Neural cell (in vitro differentiated cells): ENCODE measurements around the gene GTF2I. TPM values are rescaled to one million over a fixed set of nuclear protein-coding genes. Genes with fewer than 3 reads are reported as not detected.

Source experiments
- H2AFZ ChIP-seq: fragments of 200-600, 300-800 bp; sonication (generic), shearing (Covaris generic); 2 replicates; pipeline ENCODE4 v1.6.0; 2014; ENCODE audit warnings: low read depth, mild to moderate bottlenecking, antibody characterized with exemption, low read length, moderate library complexity
- H3F3A ChIP-seq: fragments of 200-600 bp; shearing (Covaris generic); 2 replicates; pipeline ENCODE4 v1.6.1; 2016; ENCODE audit warnings: mild to moderate bottlenecking, moderate library complexity, mixed read lengths, antibody characterized with exemption, low read length; ENCODE audit not compliant: insufficient read depth, poor library complexity, severe bottlenecking
- H3K27ac ChIP-seq: fragments of 200-600, 300-800 bp; sonication (generic), shearing (Covaris generic); 2 replicates; pipeline ENCODE4 v1.5.1; 2014; ENCODE audit warnings: mild to moderate bottlenecking, low read length, moderate library complexity
- H3K27me3 ChIP-seq: fragments of 300-800, 200-600 bp; sonication (generic), shearing (Covaris generic); 2 replicates; pipeline ENCODE4 v1.6.0; 2014; ENCODE audit warnings: mild to moderate bottlenecking, low read depth, low read length, moderate library complexity; ENCODE audit not compliant: insufficient read depth
- H3K36me3 ChIP-seq: fragments of 300-800, 200-600 bp; sonication (generic), shearing (Covaris generic); 2 replicates; pipeline ENCODE4 v1.5.1; 2014; ENCODE audit warnings: mild to moderate bottlenecking, antibody characterized with exemption, low read length, moderate library complexity; ENCODE audit not compliant: insufficient read depth
- H3K4me2 ChIP-seq: fragments of 300-800, 200-600 bp; sonication (generic), shearing (Covaris generic); 2 replicates; pipeline ENCODE4 v1.6.0; 2014; ENCODE audit warnings: mild to moderate bottlenecking, low read length
- H3K4me3 ChIP-seq: fragments of 300-800, 200-600 bp; sonication (generic), shearing (Covaris generic); 2 replicates; pipeline ENCODE4 v1.5.1; 2014; ENCODE audit warnings: mild to moderate bottlenecking, low read length, moderate library complexity
- H3K79me2 ChIP-seq: fragments of 200-600 bp; shearing (Covaris generic); replicated peaks from 2 replicates; pipeline ENCODE4 v1.6.0; 2014; ENCODE audit warnings: mild to moderate bottlenecking, low read length, moderate library complexity; ENCODE audit not compliant: insufficient read depth
- H3K9ac ChIP-seq: fragments of 300-800, 200-600 bp; sonication (generic), shearing (Covaris generic); 2 replicates; pipeline ENCODE4 v1.6.1; 2016; ENCODE audit warnings: mild to moderate bottlenecking, low read length, mixed read lengths
- H3K9me2 ChIP-seq: fragments of 200-600 bp; shearing (Covaris generic); 2 replicates; pipeline ENCODE4 v1.6.1; 2016; ENCODE audit warnings: mild to moderate bottlenecking, low read length, mixed read lengths; ENCODE audit not compliant: insufficient read depth
- H3K9me3 ChIP-seq: fragments of 200-600, 300-800 bp; sonication (generic), shearing (Covaris generic); 2 replicates; pipeline ENCODE4 v1.6.1; 2016; ENCODE audit warnings: mild to moderate bottlenecking, mixed run types, low read length, moderate library complexity, mixed read lengths
- H4K20me1 ChIP-seq: fragments of 200-600 bp; shearing (Covaris generic); 2 replicates; pipeline ENCODE4 v1.6.1; 2016; ENCODE audit warnings: mild to moderate bottlenecking, mixed run types; ENCODE audit not compliant: insufficient read depth
- EP300 ChIP-seq: fragments of 450-650 bp; conservative IDR thresholded peaks from 2 replicates; pipeline ENCODE4 v1.6.1; 2014; ENCODE audit warnings: antibody characterized with exemption, mild to moderate bottlenecking, moderate library complexity; ENCODE audit not compliant: poor library complexity, severe bottlenecking
- EZH2 ChIP-seq: fragments of 200-600, 300-800 bp; shearing (Covaris generic), sonication (generic); IDR thresholded peaks from 2 replicates; pipeline ENCODE4 v1.6.1; 2014; ENCODE audit warnings: antibody characterized with exemption, low read length, borderline replicate concordance, mild to moderate bottlenecking; ENCODE audit not compliant: insufficient read depth, poor library complexity, severe bottlenecking
- MXI1 ChIP-seq: fragments of 450-650 bp; conservative IDR thresholded peaks from 2 replicates; pipeline ENCODE4 v1.6.1; 2014; ENCODE audit warnings: antibody characterized with exemption, mild to moderate bottlenecking; ENCODE audit not compliant: poor library complexity, severe bottlenecking
- POLR2AphosphoS5 ChIP-seq: IDR thresholded peaks from 2 replicates; pipeline ENCODE4 v1.6.1; 2012
- RAD21 ChIP-seq: fragments of 450-650 bp; conservative IDR thresholded peaks from 2 replicates; pipeline ENCODE4 v1.6.1; 2014; ENCODE audit warnings: antibody characterized with exemption, mild to moderate bottlenecking, moderate library complexity
- SMC3 ChIP-seq: fragments of 450-650 bp; conservative IDR thresholded peaks from 2 replicates; pipeline ENCODE4 v1.6.1; 2014; ENCODE audit warnings: antibody characterized with exemption, mild to moderate bottlenecking, moderate library complexity; ENCODE audit not compliant: poor library complexity
- TAF1 ChIP-seq: IDR thresholded peaks from 2 replicates; pipeline ENCODE4 v1.6.1; 2012; ENCODE audit warnings: low read depth
- polyA plus RNA-seq: library from polyadenylated mRNA; depleted of rRNA; stranded (reverse); fragments of >200 nt; gene quantifications from 2 replicates; pipeline ENCODE4 v1.2.3, GENCODE V29; 2014
- TF ChIP-seq, protein P1 (sequence below): fragments of 450-650 bp; IDR thresholded peaks from 2 replicates; pipeline ENCODE4 v1.5.1; 2014; ENCODE audit warnings: antibody characterized with exemption, mild to moderate bottlenecking, moderate library complexity; ENCODE audit not compliant: poor library complexity, severe bottlenecking
- TF ChIP-seq, protein P2 (sequence below): IDR thresholded peaks from 2 replicates; pipeline ENCODE4 v1.6.1; 2012; ENCODE audit warnings: borderline replicate concordance

Gene GTF2I
- polyA plus RNA-seq, 1 donor from 2014 or later = 274 TPM

DNA sequence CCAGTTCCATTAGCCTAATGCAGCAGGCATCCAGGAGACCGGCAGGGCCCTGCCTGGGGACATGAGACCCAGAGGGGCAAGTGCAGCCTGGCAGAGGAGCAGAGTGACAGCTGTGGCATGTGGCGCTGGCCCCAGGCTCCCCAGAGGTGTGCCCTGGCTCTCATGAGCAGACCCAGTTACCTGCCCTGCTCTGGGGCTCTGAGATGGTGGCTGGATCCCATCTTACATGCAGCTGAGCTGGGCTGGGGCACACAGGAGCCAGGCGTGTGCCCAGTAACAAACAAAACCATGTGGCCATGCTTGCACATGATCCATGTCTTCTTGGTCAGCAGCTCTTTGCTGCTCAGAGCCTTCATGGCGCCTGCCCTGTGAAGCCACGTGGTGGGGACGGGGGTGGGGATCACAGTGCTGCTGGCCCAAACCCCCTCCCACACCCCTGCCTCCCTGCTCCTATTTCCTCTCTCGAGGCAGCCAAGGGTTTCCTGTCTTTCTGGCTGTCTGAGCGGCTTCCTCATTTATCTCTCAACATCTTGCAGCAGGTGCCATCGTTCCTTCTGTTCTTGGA, 40.3 kb upstream of the GTF2I start:
- H3K9me3 ChIP-seq = no peaks in the 10 kb centered on the region
- no peaks in the 10 kb centered on the region for H3F3A ChIP-seq
- H3K9ac ChIP-seq = no peak overlapping the region
- H3K36me3 ChIP-seq = no peaks in the 10 kb centered on the region
- no peak overlapping the region for H2AFZ ChIP-seq
- H3K4me3 ChIP-seq = no peak overlapping the region
- H4K20me1 ChIP-seq = no peaks in the 10 kb centered on the region
- no peak overlapping the region for H3K27ac ChIP-seq
- TF ChIP-seq MXI1 (no peak), SMC3 (no peak), POLR2AphosphoS5 (no peak), RAD21 (no peak), EZH2 (no peak), EP300 (no peak), TAF1 (no peak)
- TF ChIP-seq, protein P1, sequence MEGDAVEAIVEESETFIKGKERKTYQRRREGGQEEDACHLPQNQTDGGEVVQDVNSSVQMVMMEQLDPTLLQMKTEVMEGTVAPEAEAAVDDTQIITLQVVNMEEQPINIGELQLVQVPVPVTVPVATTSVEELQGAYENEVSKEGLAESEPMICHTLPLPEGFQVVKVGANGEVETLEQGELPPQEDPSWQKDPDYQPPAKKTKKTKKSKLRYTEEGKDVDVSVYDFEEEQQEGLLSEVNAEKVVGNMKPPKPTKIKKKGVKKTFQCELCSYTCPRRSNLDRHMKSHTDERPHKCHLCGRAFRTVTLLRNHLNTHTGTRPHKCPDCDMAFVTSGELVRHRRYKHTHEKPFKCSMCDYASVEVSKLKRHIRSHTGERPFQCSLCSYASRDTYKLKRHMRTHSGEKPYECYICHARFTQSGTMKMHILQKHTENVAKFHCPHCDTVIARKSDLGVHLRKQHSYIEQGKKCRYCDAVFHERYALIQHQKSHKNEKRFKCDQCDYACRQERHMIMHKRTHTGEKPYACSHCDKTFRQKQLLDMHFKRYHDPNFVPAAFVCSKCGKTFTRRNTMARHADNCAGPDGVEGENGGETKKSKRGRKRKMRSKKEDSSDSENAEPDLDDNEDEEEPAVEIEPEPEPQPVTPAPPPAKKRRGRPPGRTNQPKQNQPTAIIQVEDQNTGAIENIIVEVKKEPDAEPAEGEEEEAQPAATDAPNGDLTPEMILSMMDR = no peak
- TF ChIP-seq, protein P2, sequence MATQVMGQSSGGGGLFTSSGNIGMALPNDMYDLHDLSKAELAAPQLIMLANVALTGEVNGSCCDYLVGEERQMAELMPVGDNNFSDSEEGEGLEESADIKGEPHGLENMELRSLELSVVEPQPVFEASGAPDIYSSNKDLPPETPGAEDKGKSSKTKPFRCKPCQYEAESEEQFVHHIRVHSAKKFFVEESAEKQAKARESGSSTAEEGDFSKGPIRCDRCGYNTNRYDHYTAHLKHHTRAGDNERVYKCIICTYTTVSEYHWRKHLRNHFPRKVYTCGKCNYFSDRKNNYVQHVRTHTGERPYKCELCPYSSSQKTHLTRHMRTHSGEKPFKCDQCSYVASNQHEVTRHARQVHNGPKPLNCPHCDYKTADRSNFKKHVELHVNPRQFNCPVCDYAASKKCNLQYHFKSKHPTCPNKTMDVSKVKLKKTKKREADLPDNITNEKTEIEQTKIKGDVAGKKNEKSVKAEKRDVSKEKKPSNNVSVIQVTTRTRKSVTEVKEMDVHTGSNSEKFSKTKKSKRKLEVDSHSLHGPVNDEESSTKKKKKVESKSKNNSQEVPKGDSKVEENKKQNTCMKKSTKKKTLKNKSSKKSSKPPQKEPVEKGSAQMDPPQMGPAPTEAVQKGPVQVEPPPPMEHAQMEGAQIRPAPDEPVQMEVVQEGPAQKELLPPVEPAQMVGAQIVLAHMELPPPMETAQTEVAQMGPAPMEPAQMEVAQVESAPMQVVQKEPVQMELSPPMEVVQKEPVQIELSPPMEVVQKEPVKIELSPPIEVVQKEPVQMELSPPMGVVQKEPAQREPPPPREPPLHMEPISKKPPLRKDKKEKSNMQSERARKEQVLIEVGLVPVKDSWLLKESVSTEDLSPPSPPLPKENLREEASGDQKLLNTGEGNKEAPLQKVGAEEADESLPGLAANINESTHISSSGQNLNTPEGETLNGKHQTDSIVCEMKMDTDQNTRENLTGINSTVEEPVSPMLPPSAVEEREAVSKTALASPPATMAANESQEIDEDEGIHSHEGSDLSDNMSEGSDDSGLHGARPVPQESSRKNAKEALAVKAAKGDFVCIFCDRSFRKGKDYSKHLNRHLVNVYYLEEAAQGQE = no peak
- no peaks in the 10 kb centered on the region for H3K9me2 ChIP-seq
- H3K27me3 ChIP-seq = no peaks in the 10 kb centered on the region
- H3K79me2 ChIP-seq = no peaks in the 10 kb centered on the region
- H3K4me2 ChIP-seq = no peak overlapping the region

DNA sequence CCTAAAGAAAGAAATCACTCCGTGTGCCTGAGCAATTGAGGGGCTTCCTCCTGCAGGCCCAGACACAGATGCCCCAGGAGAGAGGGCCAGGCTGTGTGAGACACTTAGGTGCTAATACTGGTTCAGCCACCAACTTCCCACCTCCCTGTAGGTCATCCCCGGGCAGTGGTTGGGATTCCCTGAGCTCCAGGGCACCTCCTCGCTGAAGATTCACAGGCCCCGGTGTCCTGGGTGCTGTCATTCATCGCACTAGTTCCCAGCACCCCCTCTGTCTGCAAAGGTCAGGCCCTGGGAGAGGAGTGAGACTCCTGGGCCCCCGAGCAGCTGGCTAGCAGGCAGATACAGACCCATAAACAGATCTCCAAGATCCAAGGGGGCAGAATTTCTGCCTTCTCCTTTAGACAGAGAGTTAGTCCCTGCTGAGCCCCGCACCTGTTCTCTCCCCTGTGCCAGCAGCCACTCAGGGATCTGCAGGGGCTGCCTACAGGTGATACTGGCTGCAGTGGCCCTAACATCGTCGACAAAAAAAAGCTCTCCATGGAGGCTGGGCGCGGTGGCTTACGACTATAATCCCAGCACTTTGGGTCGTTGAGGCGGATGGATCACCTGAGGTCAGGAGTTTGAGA, 38.2 kb upstream of the GTF2I start:
- TF ChIP-seq MXI1 (no peak), EP300 (no peak), RAD21 (no peak), POLR2AphosphoS5 (no peak), TAF1 (no peak), SMC3 (no peak)
- TF ChIP-seq, protein P1 = no peak
- TF ChIP-seq, protein P2 = no peak
- Histone ChIP-seq H3F3A (no peaks in the 10 kb centered on the region), H3K27ac (no peak overlapping the region), H3K4me3 (no peak overlapping the region), H2AFZ (no peak overlapping the region), H3K9ac (no peak overlapping the region), H3K27me3 (no peaks in the 10 kb centered on the region), H3K9me3 (no peaks in the 10 kb centered on the region), H3K4me2 (no peak overlapping the region), H3K36me3 (no peaks in the 10 kb centered on the region), H4K20me1 (no peaks in the 10 kb centered on the region), H3K9me2 (no peaks in the 10 kb centered on the region), H3K79me2 (no peaks in the 10 kb centered on the region)
